G401.6 (cell line): ENCODE results near the gene DCTN2.

Source experiments
- FAIRE-seq: peaks from 2 replicates; lab custom pipeline; 2012; peaks lifted over from hg19 to GRCh38; lab: Jason Lieb, UNC

DCTN2 gene

DNA sequence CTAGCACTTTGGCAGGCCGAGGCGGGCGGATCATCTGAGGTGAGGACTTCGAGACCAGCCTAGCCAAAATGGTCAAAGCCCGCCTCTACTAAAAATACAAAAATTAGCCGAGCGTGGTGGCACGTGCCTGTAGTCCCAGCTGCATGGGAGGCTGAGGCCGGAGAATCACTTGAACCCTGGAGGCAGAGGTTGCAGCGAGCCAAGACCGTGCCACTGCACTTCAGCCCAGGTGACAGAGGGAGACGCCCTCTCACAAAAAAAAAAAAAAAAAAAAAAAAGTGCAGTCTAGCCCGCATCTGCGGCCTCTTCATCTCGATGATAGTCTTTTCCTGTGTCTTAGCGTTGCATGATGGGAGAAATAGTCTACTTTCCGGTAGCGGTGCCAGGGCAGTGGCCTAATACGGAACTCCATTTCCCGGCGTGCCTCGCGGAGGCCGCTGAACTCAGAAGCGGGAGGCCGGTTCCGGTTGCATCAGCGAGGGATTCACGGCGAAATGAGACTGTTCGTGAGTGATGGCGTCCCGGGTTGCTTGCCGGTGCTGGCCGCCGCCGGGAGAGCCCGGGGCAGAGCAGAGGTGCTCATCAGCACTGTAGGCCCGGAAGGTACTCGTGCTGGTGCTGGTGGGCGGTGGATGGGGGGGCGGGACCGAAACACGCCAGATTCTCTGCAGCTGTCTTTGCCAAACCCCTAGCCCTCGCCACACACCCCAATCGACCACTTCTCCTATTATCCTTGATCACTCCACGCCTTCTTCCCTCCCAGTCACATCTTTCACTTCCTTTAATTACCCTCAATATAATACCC, 59.2 kb downstream of the DCTN2 start, which contains the start of gene MARS1:
MARS1 (plus strand) TSS at position 472 of the 805 bp plus-strand sequence; CDS start at position 495, 23 bp downstream.
- peak; percentile 97 for FAIRE-seq

DNA sequence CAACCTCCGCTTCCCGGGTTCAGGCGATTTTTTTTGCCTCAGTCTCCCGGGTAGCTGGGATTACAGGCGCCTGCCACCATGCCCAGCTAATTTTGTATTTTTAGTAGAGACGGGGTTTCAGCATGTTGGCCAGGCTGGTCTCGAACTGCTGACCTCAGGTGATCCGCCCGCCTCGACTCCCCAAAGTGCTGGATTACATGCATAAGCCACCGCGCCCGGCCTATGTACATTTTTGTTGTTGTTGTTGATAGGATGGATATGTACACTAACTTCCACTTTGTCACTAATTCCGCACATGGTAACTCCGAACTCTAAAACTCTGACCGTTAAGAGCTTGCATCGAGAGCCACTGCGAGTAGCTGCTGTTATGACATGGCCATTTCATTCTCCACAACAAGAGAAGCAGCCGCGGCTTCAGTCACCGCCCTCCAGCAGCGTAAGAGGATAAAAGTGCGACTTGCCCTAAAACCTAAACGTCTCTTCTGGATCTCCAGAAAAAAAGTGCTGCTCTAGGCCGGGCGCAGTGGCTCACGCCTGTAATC, 59.9 kb downstream of the DCTN2 start:
- no peak for FAIRE-seq

DNA sequence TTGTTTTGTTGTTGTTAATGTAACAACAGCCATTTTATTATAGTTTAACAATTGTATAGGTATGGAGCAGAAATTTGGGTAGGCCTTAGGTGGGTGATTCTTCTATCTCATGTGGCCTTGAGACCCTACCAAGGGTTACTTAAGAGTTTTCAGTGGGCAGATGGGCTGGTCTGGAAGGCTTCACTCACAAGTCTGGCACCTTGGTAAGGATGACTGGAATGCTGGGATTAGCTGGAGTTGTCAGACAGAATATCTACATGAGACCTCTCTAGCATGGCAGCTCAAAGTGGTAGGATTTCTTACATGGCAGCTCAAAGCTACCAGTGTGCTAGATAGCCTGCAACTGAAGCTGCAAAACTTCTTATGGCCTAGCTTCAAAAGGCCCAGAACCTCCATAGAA, 61.3 kb downstream of the DCTN2 start:
- no peak for FAIRE-seq

DNA sequence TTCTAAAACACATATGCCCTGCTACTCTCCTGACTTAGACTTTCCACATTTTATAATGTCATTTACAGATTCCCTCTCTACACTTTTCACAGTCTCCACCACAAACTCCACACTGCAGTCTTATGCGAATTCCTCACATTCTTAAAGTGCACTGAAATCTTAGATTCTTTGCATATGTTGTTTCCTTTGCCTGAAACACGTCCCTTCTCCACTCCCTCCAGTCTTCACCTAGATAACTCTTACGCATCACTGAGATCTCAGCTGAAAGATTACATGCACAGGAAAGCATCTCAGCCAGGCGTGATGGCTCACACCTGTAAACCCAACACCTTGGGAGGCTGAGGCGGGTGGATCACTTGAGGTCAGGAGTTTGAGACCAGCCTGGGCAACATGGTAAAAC, 63.5 kb downstream of the DCTN2 start:
- FAIRE-seq, result no peak

DNA sequence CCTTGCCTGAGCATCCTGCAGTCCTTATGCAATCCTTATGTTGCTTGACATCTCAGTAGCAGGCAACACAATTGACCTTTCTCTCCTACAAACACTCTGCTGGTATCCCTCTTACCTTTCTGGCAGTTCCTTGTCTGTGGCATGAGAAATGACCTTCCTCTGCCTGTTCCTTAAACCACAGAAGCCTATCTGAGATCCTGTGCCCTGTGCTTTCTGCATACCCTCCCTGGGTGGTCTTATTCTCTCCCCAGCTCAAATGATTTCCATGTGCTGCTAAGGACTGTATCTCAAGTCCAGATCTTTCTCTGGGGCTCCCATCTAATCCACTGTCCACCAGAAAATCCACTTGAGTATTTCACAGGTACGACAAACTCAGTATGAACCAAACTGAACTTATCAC, 65.3 kb downstream of the DCTN2 start:
- no peak for FAIRE-seq
